SK-N-SH (cell line): ENCODE measurements around the gene LHX6.

Experiments used
- CTCF ChIP-seq: fragments of 200-600 bp; sonication (generic); IDR thresholded peaks from 2 replicates; pipeline ENCODE4 v1.6.1; 2017; ENCODE audit warnings: antibody characterized with exemption, mild to moderate bottlenecking, moderate library complexity
- EP300 ChIP-seq, 2 experiments: IDR thresholded peaks; 2 replicates each; pipeline versions ENCODE4 v1.4.0 to v1.6.1; 2012; ENCODE audit warnings: borderline replicate concordance in 1 of 2, low read depth in 1 of 2, low read length in 1 of 2
- JUND ChIP-seq: IDR thresholded peaks from 2 replicates; pipeline ENCODE4 v1.4.0; 2012
- MAX ChIP-seq: IDR thresholded peaks from 2 replicates; pipeline ENCODE4 v1.4.0; 2012; ENCODE audit warnings: low read depth
- MEF2A ChIP-seq: IDR thresholded peaks from 2 replicates; pipeline ENCODE4 v1.4.0; 2012; ENCODE audit warnings: low read depth, borderline replicate concordance
- MXI1 ChIP-seq: IDR thresholded peaks from 2 replicates; pipeline ENCODE4 v1.6.1; 2012; ENCODE audit warnings: mild to moderate bottlenecking, low read depth, low read length, improper control_type of control experiment
- POLR2AphosphoS5 ChIP-seq: IDR thresholded peaks from 2 replicates; pipeline ENCODE4 v1.6.1; 2012; ENCODE audit warnings: low read depth, low read length
- RAD21 ChIP-seq: IDR thresholded peaks from 2 replicates; pipeline ENCODE4 v1.6.1; 2012; ENCODE audit warnings: mild to moderate bottlenecking, low read length
- SMC3 ChIP-seq: IDR thresholded peaks from 2 replicates; pipeline ENCODE4 v1.6.1; 2012; ENCODE audit warnings: low read depth, low read length, improper control_type of control experiment
- TAF1 ChIP-seq: IDR thresholded peaks from 2 replicates; pipeline ENCODE4 v1.6.1; 2012; ENCODE audit warnings: low read depth, mild to moderate bottlenecking, low read length, moderate library complexity, borderline replicate concordance
- TCF12 ChIP-seq: IDR thresholded peaks from 2 replicates; pipeline ENCODE4 v1.4.0; 2012
- TF ChIP-seq, protein P1 (sequence below): IDR thresholded peaks from 2 replicates; pipeline ENCODE4 v1.6.1; 2012; ENCODE audit warnings: mild to moderate bottlenecking, low read depth, low read length, moderate library complexity
- TF ChIP-seq, protein P2 (sequence below): fragments of 150-350 bp; IDR thresholded peaks from 2 replicates; pipeline ENCODE4 v1.6.1; 2017; ENCODE audit warnings: antibody characterized with exemption, low read length, low read depth, borderline replicate concordance

DNA sequence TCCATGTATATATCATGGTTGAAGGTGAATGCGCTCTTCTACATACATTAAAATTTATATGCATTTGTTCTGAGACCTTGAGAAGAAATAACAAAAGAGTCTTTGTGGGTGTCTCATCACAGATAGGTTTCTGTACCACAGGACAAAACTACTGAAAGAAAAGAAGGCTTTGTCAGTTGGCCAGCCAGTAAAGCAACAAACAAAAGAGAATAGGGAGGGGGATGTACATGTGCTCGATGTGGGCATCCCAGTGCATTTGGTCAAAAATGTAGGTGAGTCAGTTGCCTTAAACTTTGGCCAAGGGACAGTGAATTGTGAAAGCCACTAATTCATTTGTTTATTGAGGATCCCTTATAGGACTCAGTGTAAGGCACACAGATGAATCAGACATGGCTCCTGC lies 22.6 kb upstream of the LHX6 start:
- TF ChIP-seq TAF1: no peak
- no peak for TF ChIP-seq CTCF
- TF ChIP-seq RAD21: no peak
- TF ChIP-seq SMC3: no peak
- no peak for TF ChIP-seq MXI1
- TF ChIP-seq MAX: no peak
- no peak for TF ChIP-seq TCF12
- TF ChIP-seq EP300 (IDR thresholded peaks at IDR 0.05; ENCODE audit: borderline replicate concordance in 1 of 2, low read depth in 1 of 2, low read length in 1 of 2): no peak
- TF ChIP-seq MEF2A: no peak
- no peak for TF ChIP-seq POLR2AphosphoS5
- TF ChIP-seq, protein P1, sequence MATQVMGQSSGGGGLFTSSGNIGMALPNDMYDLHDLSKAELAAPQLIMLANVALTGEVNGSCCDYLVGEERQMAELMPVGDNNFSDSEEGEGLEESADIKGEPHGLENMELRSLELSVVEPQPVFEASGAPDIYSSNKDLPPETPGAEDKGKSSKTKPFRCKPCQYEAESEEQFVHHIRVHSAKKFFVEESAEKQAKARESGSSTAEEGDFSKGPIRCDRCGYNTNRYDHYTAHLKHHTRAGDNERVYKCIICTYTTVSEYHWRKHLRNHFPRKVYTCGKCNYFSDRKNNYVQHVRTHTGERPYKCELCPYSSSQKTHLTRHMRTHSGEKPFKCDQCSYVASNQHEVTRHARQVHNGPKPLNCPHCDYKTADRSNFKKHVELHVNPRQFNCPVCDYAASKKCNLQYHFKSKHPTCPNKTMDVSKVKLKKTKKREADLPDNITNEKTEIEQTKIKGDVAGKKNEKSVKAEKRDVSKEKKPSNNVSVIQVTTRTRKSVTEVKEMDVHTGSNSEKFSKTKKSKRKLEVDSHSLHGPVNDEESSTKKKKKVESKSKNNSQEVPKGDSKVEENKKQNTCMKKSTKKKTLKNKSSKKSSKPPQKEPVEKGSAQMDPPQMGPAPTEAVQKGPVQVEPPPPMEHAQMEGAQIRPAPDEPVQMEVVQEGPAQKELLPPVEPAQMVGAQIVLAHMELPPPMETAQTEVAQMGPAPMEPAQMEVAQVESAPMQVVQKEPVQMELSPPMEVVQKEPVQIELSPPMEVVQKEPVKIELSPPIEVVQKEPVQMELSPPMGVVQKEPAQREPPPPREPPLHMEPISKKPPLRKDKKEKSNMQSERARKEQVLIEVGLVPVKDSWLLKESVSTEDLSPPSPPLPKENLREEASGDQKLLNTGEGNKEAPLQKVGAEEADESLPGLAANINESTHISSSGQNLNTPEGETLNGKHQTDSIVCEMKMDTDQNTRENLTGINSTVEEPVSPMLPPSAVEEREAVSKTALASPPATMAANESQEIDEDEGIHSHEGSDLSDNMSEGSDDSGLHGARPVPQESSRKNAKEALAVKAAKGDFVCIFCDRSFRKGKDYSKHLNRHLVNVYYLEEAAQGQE: no peak
- TF ChIP-seq JUND: no peak
- TF ChIP-seq, protein P2, sequence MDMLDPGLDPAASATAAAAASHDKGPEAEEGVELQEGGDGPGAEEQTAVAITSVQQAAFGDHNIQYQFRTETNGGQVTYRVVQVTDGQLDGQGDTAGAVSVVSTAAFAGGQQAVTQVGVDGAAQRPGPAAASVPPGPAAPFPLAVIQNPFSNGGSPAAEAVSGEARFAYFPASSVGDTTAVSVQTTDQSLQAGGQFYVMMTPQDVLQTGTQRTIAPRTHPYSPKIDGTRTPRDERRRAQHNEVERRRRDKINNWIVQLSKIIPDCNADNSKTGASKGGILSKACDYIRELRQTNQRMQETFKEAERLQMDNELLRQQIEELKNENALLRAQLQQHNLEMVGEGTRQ: no peak
